Karpas-422 (cell line): ENCODE measurements around the gene BROX. TPM values are rescaled to one million over a fixed set of nuclear protein-coding genes. Genes with fewer than 3 reads are reported as not detected.
A peak's percentile ranks its signal among the peaks of the same experiment; 100 is the strongest.
"Not testable (repeated sequence)": the region's sequence is repeated elsewhere in the genome, so short reads cannot be mapped to it uniquely, and the experiment has no call there.

ENCODE experiments used
- DNase-seq: peaks from one replicate; pipeline ENCODE4 v3.0.0-alpha.2; 2015
- H2AFZ ChIP-seq: fragments of 200-600 bp; sonication (generic); 2 replicates; pipeline ENCODE4 v1.6.1; 2014; ENCODE audit warnings: antibody characterized with exemption, low read length, mixed read lengths
- H3K27ac ChIP-seq: fragments of 200-600 bp; sonication (generic); 2 replicates; pipeline ENCODE4 v1.5.1; 2014; ENCODE audit warnings: mild to moderate bottlenecking, low read length, moderate library complexity
- H3K27me3 ChIP-seq: fragments of 200-600 bp; sonication (generic); 2 replicates; pipeline ENCODE4 v1.6.1; 2014; ENCODE audit warnings: low read length, mixed read lengths
- H3K36me3 ChIP-seq: fragments of 200-600 bp; sonication (generic); 2 replicates; pipeline ENCODE4 v1.6.1; 2014; ENCODE audit warnings: low read length, mixed read lengths; ENCODE audit not compliant: insufficient read depth
- H3K4me1 ChIP-seq: fragments of 200-600 bp; sonication (generic); 2 replicates; pipeline ENCODE4 v1.6.1; 2014; ENCODE audit warnings: mild to moderate bottlenecking, low read length, mixed read lengths
- H3K4me2 ChIP-seq: fragments of 200-600 bp; sonication (generic); 2 replicates; pipeline ENCODE4 v1.6.1; 2014; ENCODE audit warnings: low read length, low read depth, mild to moderate bottlenecking; ENCODE audit not compliant: poor library complexity, severe bottlenecking
- H3K4me3 ChIP-seq: fragments of 200-600 bp; sonication (generic); 2 replicates; pipeline ENCODE4 v1.5.1; 2014; ENCODE audit warnings: mild to moderate bottlenecking, antibody characterized with exemption, low read length, mixed read lengths
- H3K79me2 ChIP-seq: fragments of 200-600 bp; sonication (generic); 2 replicates; pipeline ENCODE4 v1.6.1; 2014; ENCODE audit warnings: mild to moderate bottlenecking, low read length, mixed read lengths
- H3K9ac ChIP-seq: fragments of 200-600 bp; sonication (generic); 2 replicates; pipeline ENCODE4 v1.6.0; 2014; ENCODE audit warnings: low read length
- H3K9me2 ChIP-seq: fragments of 200-600 bp; sonication (generic), shearing (Covaris generic); replicated peaks from 2 replicates; pipeline ENCODE4 v1.6.0; 2014; ENCODE audit warnings: mild to moderate bottlenecking, low read length, moderate library complexity; ENCODE audit not compliant: insufficient read depth
- H3K9me3 ChIP-seq: fragments of 300-700, 200-600 bp; sonication (generic); 2 replicates; pipeline ENCODE4 v1.6.1; 2014; ENCODE audit warnings: low read length, mixed read lengths
- H4K20me1 ChIP-seq: fragments of 200-600 bp; sonication (generic); 2 replicates; pipeline ENCODE4 v1.6.1; 2014; ENCODE audit warnings: mild to moderate bottlenecking, antibody characterized with exemption, low read length, low read depth; ENCODE audit not compliant: insufficient read depth
- total RNA-seq: library from RNA; depleted of rRNA; stranded (reverse); fragments of >200 nt; shearing (Covaris generic); gene quantifications from 2 replicates; pipeline ENCODE4 v1.2.3, GENCODE V29; 2014; ENCODE audit warnings: low replicate concordance

The BROX gene
- total RNA-seq, 1 experiment from 2014 or later, result 26.8 TPM

- Histone ChIP-seq H3K9me2 (no peaks in the 10 kb centered on the region), H2AFZ (no peak overlapping the region), H3K4me1 (peaks cover 19% of the 10 kb centered on the region)
These were observed 24.1 kb downstream of the BROX start for GRCh38 chr1:222736470-222736869.

GRCh38 chr1:222736972-222737371 is 24.6 kb downstream of the BROX start, which contains the start of gene FAM177B:
Gene FAM177B, plus strand, starts transcription at chr1:222737202. Its CDS starts 9,344 bp downstream, at chr1:222746546.
- Histone ChIP-seq H3K27ac (no peak within 1 kb of the TSS), H3K27me3 (no peaks in the 10 kb centered on the region), H4K20me1 (no peaks in the 10 kb centered on the region), H3K4me2 (no peak within 1 kb of the TSS), H3K9ac (no peak within 1 kb of the TSS), H3K4me3 (no peak within 1 kb of the TSS), H3K9me2 (no peaks in the 10 kb centered on the region), H3K9me3 (no peaks in the 10 kb centered on the region), H2AFZ (no peak within 1 kb of the TSS), H3K36me3 (peaks cover 23% of the 10 kb centered on the region; the same call in 1 of the 2 replicates), H3K79me2 (no peaks in the 10 kb centered on the region), H3K4me1 (peaks cover 14% of the 10 kb centered on the region)
- no peak for DNase-seq

More at GRCh38 chr1:222736470-222736869, 24.1 kb downstream of the BROX start:
- Histone ChIP-seq H3K4me3 (no peak overlapping the region), H3K4me2 (no peak overlapping the region), H3K27ac (no peak overlapping the region), H3K9ac (no peak overlapping the region), H4K20me1 (no peaks in the 10 kb centered on the region), H3K9me3 (no peaks in the 10 kb centered on the region), H3K79me2 (no peaks in the 10 kb centered on the region), H3K27me3 (no peaks in the 10 kb centered on the region), H3K36me3 (peaks cover 26% of the 10 kb centered on the region; the same call in 1 of the 2 replicates)
- DNase-seq, result no peak

DNA sequence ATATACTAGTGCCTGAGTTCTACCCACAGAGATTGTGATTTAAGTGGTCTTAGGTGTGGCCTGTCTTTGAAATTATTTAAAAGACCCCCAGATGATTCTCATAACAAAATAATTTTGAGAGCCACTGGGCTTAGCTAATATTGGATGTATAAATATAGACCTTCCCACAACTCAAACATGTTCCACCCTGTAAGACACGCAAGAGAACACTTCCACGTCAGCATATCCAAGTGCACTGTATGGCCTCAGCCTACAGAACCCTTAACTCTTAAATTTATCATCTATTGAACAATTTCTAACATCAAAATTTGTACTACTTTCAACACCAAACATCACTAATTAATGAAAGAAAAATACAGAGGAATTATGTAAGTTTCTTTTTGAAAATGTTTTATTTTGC is 27.1 kb downstream of the BROX start:
- peaks cover 11% of the 10 kb centered on the region; the same call in 1 of the 2 replicates for H3K36me3 ChIP-seq
- no peak overlapping the region for H3K9ac ChIP-seq
- H2AFZ ChIP-seq, result no peak overlapping the region
- H4K20me1 ChIP-seq, result no peaks in the 10 kb centered on the region
- no peak overlapping the region for H3K4me2 ChIP-seq
- DNase-seq, result peak; percentile 21
- H3K27me3 ChIP-seq, result no peaks in the 10 kb centered on the region
- H3K4me1 ChIP-seq, result peaks cover 7% of the 10 kb centered on the region
- no peaks in the 10 kb centered on the region for H3K9me3 ChIP-seq
- no peak overlapping the region for H3K27ac ChIP-seq
- H3K79me2 ChIP-seq, result no peaks in the 10 kb centered on the region
- H3K9me2 ChIP-seq, result no peaks in the 10 kb centered on the region
- no peak overlapping the region for H3K4me3 ChIP-seq

- Histone ChIP-seq H3K9me3 (no peaks in the 10 kb centered on the region), H4K20me1 (no peaks in the 10 kb centered on the region), H2AFZ (no peak overlapping the region), H3K36me3 (peaks cover 7% of the 10 kb centered on the region; the same call in 1 of the 2 replicates), H3K4me1 (peaks cover 7% of the 10 kb centered on the region), H3K79me2 (no peaks in the 10 kb centered on the region), H3K27ac (no peak overlapping the region), H3K9me2 (no peaks in the 10 kb centered on the region), H3K4me2 (no peak overlapping the region), H3K9ac (no peak overlapping the region), H3K4me3 (no peak overlapping the region), H3K27me3 (no peaks in the 10 kb centered on the region)
- DNase-seq, result peak; percentile 12
These were observed 27.6 kb downstream of the BROX start for GRCh38 chr1:222739929-222740328.

DNA sequence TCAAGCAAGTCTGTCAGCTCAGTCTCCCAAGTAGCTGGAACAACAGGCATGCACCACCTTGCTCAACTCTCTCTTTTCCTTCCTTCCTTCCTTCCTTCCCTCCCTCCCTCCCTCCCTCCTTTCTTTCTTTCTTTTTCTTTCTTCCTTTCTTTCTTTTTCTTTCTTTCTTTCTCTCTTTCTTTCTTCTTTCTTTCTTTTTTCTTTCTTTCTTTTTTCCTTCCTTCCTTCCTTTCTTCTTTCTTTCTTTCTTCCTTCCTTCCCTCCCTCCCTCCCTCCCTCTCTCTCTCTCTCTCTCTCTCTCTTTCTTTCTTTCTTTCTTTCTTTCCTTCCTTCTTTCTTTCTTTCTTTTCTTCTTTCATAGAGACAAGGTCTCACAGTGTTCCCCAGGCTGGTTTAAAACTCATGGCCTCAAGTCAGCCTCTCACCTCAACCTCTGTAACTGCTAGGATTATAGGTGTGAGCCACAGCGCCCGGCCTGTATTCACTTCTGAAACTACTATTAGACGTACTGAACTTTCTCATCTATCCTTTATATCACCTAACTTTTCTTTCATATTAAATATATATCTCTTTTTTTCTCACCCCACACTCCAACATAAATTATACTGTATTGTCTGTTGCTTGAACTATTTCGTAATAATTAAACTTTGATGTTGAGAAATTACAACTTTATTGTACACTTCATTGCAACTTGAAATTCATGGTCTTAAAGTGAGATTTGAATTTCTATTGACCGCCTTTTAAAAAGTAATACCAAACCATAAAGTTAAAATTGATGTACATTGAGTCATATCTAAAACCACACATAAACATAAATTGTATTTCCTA is 29.5 kb downstream of the BROX start:
- H3K9ac ChIP-seq, H3K9me3 ChIP-seq, H3K27me3 ChIP-seq, H3K79me2 ChIP-seq, H3K4me2 ChIP-seq, H3K4me1 ChIP-seq, H3K9me2 ChIP-seq, H4K20me1 ChIP-seq, H3K27ac ChIP-seq, H3K4me3 ChIP-seq, H3K36me3 ChIP-seq, H2AFZ ChIP-seq: not testable (repeated sequence)
- peak; percentile 36 for DNase-seq

- H3K4me1 ChIP-seq, result no peaks in the 10 kb centered on the region
- H3K9ac ChIP-seq, result no peak overlapping the region
- H3K27ac ChIP-seq, result no peak overlapping the region
- no peaks in the 10 kb centered on the region for H3K79me2 ChIP-seq
- H3K9me3 ChIP-seq, result no peaks in the 10 kb centered on the region
- no peak for DNase-seq
- no peak overlapping the region for H3K4me3 ChIP-seq
- no peaks in the 10 kb centered on the region for H3K36me3 ChIP-seq
- no peak overlapping the region for H3K4me2 ChIP-seq
- H2AFZ ChIP-seq, result no peak overlapping the region
- H3K9me2 ChIP-seq, result no peaks in the 10 kb centered on the region
- no peaks in the 10 kb centered on the region for H4K20me1 ChIP-seq
- no peaks in the 10 kb centered on the region for H3K27me3 ChIP-seq
These were observed 37.6 kb downstream of the BROX start for GRCh38 chr1:222749927-222750326.

DNA sequence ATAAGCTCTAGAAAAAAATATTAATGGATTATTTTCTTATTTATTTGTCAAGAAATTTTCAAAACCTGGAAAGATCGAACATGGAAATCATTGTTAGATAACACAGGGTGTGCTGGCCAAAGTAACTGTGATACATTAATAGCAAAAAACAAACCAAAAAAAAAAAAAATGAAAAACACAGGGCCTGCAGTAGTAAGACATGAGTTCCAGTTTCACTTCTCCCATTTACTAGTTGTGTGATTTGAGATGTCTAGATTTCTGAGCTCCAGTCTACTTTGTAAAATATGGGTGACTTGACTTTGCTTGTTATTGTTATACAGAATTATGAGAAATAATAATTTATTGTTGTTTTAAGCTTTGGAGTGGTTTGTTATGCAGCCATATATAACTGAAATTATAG is 38.3 kb downstream of the BROX start:
- Histone ChIP-seq H3K27ac (no peak overlapping the region), H3K79me2 (no peaks in the 10 kb centered on the region), H3K9me2 (no peaks in the 10 kb centered on the region), H3K27me3 (no peaks in the 10 kb centered on the region), H2AFZ (no peak overlapping the region), H3K9me3 (no peaks in the 10 kb centered on the region), H3K9ac (no peak overlapping the region), H3K36me3 (no peaks in the 10 kb centered on the region), H4K20me1 (no peaks in the 10 kb centered on the region), H3K4me3 (no peak overlapping the region), H3K4me1 (no peaks in the 10 kb centered on the region), H3K4me2 (no peak overlapping the region)
- DNase-seq, result no peak

DNA sequence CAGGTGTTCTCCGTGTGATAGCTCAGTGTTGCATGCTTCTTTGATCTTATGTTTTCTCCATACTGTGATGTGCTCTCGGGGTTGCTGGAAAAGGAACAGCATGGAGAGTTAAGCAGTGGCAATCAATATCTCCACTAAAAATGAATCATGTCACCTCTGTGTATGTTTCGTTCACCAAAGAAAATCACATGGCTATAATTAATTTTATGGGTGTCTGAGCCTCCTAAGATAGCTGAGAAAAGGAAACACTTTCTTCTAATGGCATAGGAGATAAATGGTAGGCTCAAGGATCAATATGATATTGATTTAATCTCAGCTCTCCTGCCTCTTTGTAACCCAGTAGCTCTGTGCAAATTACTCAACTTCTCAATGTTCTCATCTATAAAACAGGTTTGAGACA is 38.9 kb downstream of the BROX start:
- Histone ChIP-seq H3K27ac (no peak overlapping the region), H3K36me3 (no peaks in the 10 kb centered on the region), H3K4me2 (no peak overlapping the region), H4K20me1 (no peaks in the 10 kb centered on the region), H3K27me3 (no peaks in the 10 kb centered on the region), H3K4me1 (no peaks in the 10 kb centered on the region), H3K79me2 (no peaks in the 10 kb centered on the region), H3K4me3 (no peak overlapping the region), H2AFZ (no peak overlapping the region), H3K9ac (no peak overlapping the region), H3K9me3 (no peaks in the 10 kb centered on the region), H3K9me2 (no peaks in the 10 kb centered on the region)
- DNase-seq, result no peak
